ENCODE data around the gene PCIF1.

- no peak for TF ChIP-seq EZH2 (IDR thresholded peaks at IDR 0.05; ENCODE audit: low read length, unreplicated experiment)
- TF ChIP-seq EZH2phosphoT487 (IDR thresholded peaks at IDR 0.05; ENCODE audit: borderline replicate concordance, low read length) = no peak
Observed at GRCh38 chr20:45971675-45972499, 37.4 kb downstream of the PCIF1 start, which contains the start of gene ZNF335.

Data from PC-3 (cell line).